Measurements from ENCODE around the gene MLANA.
"Not testable (repeated sequence)": the region's sequence is repeated elsewhere in the genome, so short reads cannot be mapped to it uniquely, and the experiment has no call there.

Gene MLANA

DNA sequence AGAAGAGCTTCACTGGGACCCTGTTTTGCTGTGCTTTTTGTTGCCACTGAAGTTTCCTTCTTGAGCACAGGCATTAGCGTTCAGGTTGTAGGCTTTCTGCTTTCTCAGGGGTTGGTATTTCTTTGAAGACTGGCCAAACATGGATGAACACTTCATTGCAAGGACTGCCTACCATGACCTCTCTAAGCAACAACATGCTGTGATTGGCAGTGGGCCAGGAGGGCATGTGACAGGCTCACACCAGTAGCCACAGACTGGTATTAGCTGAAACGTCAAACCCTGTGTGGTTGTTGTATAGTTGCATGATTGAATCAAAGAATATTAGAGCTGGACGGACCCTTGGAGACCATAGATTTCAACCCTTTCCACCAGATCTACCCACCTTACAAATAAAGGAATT lies 20.0 kb upstream of the MLANA start:
- DNase-seq: no peak

DNA sequence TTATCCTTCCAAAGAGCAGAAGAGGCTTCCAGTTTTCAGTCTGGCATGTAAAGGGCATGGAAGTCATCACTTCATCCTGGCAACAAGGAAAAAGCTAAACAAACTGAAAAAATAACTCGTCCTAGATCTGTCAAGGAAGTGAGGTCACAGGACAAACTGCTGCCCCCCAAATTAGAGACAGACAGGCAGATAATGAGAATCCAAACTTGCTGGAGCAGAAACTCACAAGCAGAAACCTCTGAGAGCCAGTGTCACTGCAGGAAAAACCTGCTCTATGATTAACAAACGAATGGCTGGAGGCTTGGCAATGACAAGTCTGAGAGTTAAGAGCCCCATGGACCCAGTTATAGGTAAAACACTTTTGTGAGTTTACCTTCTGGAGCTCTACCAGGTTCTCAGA lies 18.9 kb upstream of the MLANA start:
- no peak for DNase-seq

- DNase-seq: no peak
Measured at GRCh38 chr9:5872511-5872910, 18.2 kb upstream of the MLANA start.

DNA sequence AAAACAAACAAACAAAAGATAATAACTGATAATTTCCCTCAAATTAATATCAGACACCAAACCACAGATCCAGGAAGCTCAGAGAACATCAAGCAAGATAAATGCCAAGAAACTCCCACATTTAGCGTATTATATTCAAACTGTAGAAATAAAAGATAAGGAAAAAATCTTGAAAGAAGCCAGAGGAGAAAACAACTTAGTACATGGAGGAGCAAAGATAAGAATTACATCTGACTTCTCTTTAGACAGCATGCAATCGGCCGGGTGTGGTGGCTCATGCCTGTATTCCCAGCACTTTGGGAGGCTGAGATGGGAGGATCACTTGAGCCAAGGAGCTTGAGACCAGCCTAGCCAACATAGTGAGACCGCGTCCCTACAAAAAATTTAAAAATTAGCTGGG lies 17.2 kb upstream of the MLANA start:
- no peak for DNase-seq

DNA sequence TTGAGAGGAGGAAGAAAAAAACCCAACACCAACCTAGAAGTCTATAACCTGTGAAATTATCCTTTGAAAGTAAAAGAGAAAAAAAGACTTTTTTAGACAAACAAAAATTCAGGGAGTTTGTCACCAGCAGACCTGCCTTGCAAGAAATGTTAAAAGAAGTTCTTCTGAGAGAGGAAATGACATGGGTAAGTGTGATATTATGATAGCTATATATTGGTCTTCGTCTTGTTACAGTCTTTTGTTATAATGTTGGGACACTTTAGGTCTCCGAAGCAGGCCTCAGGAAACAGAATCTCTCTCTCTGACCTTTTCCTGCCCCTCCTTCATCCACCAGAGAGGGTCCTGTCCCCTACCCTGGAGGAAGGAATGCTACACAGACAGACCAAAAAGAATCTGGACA lies 16.6 kb upstream of the MLANA start:
- DNase-seq: no peak

DNA sequence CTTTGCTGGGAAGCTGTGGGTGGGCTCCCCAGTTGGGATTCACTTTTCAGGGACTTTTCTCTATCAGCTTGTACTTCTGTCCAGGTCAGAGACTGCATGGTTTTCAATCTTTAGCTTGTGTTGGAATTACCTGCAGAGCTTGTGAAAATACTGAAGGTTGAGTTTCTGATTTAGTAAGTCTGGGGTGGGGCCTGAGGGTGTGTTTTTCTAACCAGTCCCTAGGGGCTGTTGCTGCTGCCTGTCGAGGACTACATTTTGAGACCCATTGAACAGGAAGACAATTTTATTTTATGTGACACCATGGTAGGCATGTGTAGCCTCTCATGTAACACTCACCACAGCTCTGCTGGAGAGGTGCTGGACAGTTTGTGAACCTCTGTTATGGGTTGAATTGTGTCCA lies 14.7 kb upstream of the MLANA start:
- DNase-seq: no peak

DNA sequence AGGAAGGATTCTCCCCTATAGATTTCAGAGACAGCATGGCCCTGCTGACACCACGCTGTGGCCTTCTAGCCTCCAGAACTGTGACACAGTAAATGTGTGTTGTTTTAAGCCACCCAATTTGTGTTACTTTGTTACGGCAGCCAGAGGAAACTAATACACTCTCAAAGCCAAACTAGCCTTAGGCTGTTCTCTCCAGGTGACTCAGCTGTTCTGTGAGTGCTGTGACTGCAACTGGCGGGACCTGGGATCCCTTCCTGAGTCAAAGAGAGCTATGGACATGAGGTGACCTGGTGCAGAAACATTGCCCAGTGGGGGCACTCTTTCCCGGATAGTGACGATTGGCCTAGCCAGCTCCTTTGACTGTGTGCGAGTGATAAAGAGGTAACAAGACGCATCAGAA lies 14.0 kb upstream of the MLANA start:
- no peak for DNase-seq

GRCh38 chr9:5879419-5880181 lies 11.1 kb upstream of the MLANA start:
- no peak for DNase-seq

DNA sequence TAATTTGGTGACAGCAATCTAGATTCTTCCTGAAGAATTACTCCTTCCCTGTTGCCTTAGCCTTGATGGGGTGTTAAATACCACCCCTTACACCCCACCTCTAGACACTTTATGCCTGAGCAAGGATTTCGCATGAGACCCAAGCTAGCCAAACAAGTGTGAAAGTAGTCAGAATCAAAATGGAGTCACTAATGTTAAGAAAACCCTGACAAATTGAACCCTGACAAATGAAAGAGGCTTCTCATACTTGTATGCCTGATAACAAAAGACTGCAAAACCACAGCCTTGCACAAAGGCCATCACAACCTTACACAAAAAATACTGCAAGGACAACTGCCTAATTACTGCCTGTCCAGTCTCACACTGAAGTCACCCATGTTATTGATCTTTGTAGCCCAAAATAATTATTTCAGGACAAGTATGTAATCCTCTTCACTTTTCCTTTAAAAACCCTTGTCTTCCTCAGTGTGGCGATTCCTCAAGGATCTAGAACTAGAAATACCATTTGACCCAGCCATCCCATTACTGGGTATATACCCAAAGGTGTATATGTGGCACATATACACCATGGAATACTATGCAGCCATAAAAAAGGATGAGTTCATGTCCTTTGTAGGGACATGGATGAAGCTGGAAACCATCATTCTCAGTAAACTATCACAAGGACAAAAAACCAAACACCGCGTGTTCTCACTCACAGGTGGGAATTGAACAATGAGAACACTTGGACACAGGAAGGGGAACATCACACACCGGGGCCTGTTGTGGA lies 8.3 kb upstream of the MLANA start:
- DNase-seq: not testable (repeated sequence)

GRCh38 chr9:5884191-5884590 lies 6.5 kb upstream of the MLANA start:
- DNase-seq: no peak

DNA sequence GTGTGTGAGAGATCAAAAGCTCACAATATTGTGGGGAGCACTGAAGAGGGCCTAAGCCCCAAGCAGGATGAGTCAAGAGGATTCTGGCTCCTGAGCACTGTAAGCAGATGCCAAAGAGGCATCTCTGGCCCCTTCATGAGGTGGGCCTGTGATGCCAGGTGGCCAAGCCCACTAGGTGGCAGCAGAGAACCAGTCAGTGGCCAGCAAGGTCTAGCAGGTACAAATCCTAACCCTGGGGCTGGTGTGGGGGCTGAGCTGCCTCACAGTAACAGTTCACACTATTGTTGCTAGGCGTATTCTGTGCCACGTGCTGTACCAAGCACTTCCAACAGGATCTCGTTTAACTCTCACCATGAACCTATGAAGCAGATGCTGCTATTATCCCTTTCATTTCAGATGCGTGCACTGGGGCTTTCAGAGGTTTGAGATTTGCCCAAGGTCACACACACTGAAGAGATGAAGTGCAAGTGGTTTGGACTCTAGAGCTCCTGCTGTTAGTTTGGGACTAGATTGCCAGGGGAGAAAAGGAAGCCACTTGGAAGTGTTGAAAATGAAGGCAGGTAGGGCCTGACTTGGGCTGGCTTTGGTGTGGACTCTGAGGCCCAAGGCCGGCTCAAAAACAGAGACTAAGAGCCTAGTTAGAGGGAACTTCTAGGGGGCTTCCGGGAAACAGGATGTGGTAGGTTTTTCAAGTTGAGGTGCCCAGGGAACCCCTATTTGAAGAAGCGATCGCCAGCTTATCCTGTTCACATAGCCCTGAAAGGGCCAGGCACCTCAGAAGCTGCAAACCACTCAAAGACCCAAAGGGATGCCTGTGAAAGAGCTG lies 4.4 kb upstream of the MLANA start:
- peak; percentile 30 to 40 for DNase-seq

DNA sequence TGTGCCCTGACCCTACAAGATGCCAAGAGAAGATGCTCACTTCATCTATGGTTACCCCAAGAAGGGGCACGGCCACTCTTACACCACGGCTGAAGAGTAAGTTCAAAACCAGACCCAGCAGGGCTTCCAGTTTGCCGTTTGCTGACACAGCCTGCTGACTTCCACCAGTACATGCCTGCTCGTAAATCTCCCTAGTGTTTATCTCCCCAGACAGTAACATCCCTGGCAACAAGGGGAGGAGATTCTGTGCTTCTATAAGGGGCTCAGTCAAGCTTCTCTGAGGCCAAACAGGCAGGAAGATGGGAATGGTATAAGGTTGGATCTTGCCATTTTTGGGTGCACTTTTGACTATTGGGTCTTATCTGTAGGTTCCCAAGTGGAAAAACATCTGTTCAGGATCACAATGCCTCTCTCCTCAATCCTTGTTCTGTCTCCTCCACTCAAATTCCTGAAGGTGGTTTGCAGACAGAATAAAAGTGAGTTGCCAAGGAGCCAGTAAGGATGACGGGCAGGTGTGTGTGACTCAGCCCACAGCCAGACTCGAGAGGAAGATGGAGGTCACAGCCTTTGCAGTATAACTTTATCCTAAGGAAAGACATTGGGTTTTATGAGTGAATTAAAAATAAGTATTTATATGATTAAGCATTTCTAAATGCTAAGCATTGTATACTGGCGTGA lies 1.9 kb downstream of the MLANA start:
- no peak for DNase-seq

- no peak for DNase-seq
Measured at GRCh38 chr9:5893134-5893505, 2.4 kb downstream of the MLANA start.

DNA sequence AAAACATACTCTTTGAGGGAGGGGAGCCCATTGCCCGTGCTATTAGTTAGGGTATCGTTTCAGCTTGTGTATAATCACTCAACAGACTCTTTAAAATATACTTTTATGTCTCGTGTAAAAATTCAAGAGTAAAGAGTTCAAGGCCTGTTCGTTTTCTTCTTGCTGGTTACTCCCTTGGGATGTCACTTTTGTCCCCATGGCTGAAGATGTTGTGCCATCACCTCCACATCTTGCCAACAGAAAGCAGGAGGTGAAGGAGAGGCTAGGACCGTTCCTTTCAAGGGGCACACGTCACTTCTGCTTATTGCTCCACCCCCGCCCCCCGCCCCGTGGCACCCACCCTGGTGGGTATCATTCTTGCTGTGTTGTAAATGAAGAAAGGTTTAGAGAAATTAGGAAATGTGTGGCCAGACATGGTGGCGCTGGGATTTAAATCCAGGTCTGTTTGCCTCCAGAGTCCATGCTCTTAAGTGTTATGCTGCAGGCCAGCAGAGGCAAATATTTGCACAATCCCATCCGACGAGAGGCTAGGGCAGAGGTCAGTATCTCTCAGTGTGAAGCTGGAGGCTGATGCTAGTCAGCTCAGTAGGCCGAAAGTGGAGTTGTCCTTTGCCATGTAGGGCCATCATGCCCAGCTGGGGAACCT lies 3.0 kb downstream of the MLANA start:
- DNase-seq: no peak

DNA sequence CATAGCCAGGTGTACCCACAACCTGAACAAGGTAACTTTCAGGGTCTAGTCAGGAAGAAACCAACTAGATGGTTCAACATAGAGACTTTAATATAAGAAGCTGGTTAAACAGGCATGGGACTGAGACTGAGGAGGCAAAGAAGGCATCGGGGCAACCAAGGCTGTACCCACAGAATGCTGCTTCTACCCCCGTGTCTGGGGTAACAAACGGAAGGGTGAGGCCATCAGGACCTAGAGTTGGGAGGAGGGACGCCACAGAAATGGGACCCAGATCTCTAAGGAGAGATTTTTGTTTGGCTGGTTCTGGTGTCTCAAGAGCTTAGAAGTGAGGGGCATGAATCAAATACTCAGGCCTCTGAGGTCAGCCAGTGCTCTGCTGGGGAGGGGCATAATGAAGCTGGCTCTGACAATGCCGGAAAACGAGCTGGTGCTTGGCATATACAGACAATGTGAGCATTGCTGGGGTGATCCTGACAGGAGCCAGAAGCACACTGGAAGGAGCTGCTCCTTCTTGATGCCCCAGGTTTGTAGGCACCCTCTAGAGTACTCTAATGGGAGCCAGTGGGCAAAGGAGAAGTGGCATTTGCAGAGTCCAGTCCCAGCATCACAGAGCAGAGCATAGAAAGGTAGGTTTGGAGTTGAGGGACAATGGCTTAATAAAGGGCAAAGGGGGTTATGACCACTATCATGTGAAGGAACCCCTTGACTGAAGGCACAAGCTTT lies 3.7 kb downstream of the MLANA start:
- DNase-seq: no peak

- DNase-seq: no peak
Measured at GRCh38 chr9:5895782-5896181, 5.1 kb downstream of the MLANA start.

DNA sequence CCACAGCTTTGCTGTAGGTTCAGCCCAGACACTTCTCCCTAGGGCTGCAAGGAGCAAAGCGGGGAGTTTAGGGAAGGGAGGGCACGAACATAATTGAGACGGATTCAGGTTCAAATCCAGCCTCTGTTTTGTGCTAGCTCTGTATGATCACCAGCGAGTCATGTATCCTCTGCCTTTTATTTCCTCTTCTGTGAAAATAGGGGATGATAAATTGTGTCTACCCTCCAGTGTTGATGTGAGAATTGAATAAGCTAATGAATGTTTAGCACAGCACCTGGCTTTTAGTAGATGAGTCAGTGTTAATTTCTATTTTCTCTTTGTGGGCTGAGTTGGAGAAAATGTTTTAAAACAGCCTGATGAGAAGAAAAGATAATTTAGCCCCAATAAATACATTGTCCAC lies 6.2 kb downstream of the MLANA start:
- no peak for DNase-seq

DNA sequence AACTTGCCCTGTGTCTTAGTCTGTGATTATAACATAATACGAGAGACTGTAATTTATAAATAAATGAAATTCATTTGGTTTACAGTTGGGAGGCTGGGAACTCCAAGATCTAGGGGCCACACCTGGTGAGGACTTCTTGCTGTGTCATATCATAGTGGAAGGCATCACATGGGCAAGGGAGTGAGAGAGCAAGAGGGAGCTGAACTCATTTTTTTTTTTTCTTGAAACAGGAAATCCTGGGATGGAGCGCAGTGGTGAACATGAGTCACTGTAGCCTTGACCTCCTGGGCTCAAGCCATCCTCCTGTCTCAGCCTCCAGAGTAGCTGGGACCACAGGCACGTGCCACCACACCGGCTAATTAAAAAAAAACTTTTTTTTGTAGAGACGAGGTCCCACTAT lies 7.2 kb downstream of the MLANA start:
- DNase-seq: no peak

- no peak for DNase-seq
Measured at GRCh38 chr9:5899292-5899691, 8.6 kb downstream of the MLANA start.

DNA sequence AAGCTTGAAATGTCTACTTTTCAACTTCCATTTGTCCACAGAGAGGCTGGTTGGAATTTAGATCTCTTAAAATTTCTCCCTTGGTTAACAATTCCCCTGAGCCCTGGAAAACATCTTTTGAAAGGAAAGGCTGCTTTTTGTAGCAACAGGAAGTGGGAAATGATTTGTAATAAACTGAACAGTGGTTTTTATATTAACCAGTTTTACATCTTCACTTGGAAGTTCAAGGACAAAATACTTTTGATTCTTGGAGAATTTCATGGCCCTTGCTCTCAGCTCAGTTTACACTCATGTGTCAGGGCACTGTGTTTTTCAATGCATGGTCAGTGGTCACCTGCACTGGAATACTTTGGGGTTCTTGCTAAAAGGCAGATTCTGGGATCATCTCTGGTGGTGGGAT lies 9.9 kb downstream of the MLANA start:
- no peak for DNase-seq

DNA sequence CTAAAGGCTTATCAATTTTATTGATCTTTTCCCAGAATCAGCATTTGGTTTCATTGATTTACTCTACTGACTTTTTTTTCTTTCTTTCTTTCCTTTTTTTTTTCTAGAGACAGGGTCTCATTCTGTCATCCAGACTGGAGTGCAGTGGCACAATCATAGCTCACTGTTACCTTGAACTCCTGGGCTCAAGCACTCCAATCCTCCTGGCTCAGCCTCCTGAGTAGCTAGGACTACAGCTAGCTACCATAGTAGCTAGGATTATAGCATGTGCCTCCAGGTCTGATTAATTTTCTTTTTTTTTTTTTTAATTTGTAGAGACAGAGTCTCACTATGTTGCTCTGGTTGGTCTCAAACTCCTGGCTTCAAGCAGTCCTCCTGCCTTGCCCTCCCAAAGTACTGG lies 11.7 kb downstream of the MLANA start:
- DNase-seq: no peak

GRCh38 chr9:5908918-5909317 lies 18.2 kb downstream of the MLANA start:
- DNase-seq: no peak

Measured in AML-193 (cell line).